GM23338 (cell line): ENCODE data around the gene KIAA1549.

Experiments
- CREB1 ChIP-seq: fragments of 250-450 bp; sonication (Bioruptor Pico); IDR thresholded peaks from 2 replicates; pipeline ENCODE4 v1.5.0; 2020; ENCODE audit warnings: low read depth, mild to moderate bottlenecking, moderate library complexity
- CTCF ChIP-seq, 2 experiments: fragments of 200-600 bp in 1 of 2; sonication (generic) in 1 of 2; conservative IDR thresholded peaks; 2 replicates each; pipeline versions ENCODE4 v1.5.1 to v1.6.1; 2016 to 2017; ENCODE audit warnings: antibody characterized with exemption in 2 of 2, low read depth in 2 of 2, mild to moderate bottlenecking in 2 of 2, moderate library complexity in 1 of 2
- JUNB ChIP-seq: IDR thresholded peaks from one replicate; pipeline ENCODE4 v1.6.1; 2016; ENCODE audit warnings: antibody characterized with exemption; ENCODE audit not compliant: unreplicated experiment
- NANOG ChIP-seq: IDR thresholded peaks from 2 replicates; pipeline ENCODE4 v1.6.1; 2016; ENCODE audit warnings: antibody characterized with exemption, borderline replicate concordance
- POLR2AphosphoS5 ChIP-seq: IDR thresholded peaks from 2 replicates; pipeline ENCODE4 v1.6.1; 2016; ENCODE audit warnings: antibody characterized with exemption, low read depth
- REST ChIP-seq: IDR thresholded peaks from one replicate; pipeline ENCODE4 v1.6.1; 2018; ENCODE audit warnings: antibody characterized with exemption; ENCODE audit not compliant: unreplicated experiment

- TF ChIP-seq CTCF (conservative IDR thresholded peaks at IDR 0.05; ENCODE audit: low read depth in 2 of 2), result no peak
- no peak for TF ChIP-seq POLR2AphosphoS5
- TF ChIP-seq NANOG, result no peak
- TF ChIP-seq JUNB, result no peak
- TF ChIP-seq REST, result no peak
- TF ChIP-seq CREB1 (CRISPR knock-in tag), result no peak
These were observed 31.6 kb downstream of the KIAA1549 start for GRCh38 chr7:138949421-138950088.
